ENCODE measurements around the gene EPB41L3. TPM values are rescaled to one million over a fixed set of nuclear protein-coding genes. Genes with fewer than 3 reads are reported as not detected.

Gene EPB41L3
- total RNA-seq, 2 experiments from 2014 or later = 0.31 TPM; not detected in 1

GRCh38 chr18:5397102-5397501, 146.7 kb downstream of the EPB41L3 start:
- no peak for ATAC-seq
- H3K27me3 Mint-ChIP-seq = peaks cover 11% of the 10 kb centered on the region
- no peaks in the 10 kb centered on the region for H3K36me3 Mint-ChIP-seq (ENCODE audit: low read depth)
- no peak overlapping the region for H3K4me3 Mint-ChIP-seq
- no peaks in the 10 kb centered on the region for H3K9me3 Mint-ChIP-seq
- no peak overlapping the region for H3K27ac Mint-ChIP-seq
- no peak for TF ChIP-seq CTCF (IDR thresholded peaks at IDR 0.05)
- ChIA-PET POLR2A (no interaction called here), CTCF (no interaction called here)
- intact Hi-C loops (cut with micrococcal nuclease) = no loop called here
- no peak for DNase-seq
- H3K4me1 Mint-ChIP-seq (ENCODE audit: low read depth) = no peaks in the 10 kb centered on the region

- ChIA-PET POLR2A (no interaction called here), CTCF (no interaction called here)
- no peaks in the 10 kb centered on the region for H3K36me3 Mint-ChIP-seq (ENCODE audit: low read depth)
- intact Hi-C loops (cut with micrococcal nuclease) = no loop called here
- H3K4me1 Mint-ChIP-seq (ENCODE audit: low read depth) = no peaks in the 10 kb centered on the region
- peaks cover 9% of the 10 kb centered on the region for H3K27me3 Mint-ChIP-seq
- H3K27ac Mint-ChIP-seq = no peak overlapping the region
- H3K4me3 Mint-ChIP-seq = no peak overlapping the region
- TF ChIP-seq CTCF (IDR thresholded peaks at IDR 0.05) = no peak
- ATAC-seq (no peak), DNase-seq (no peak)
- H3K9me3 Mint-ChIP-seq = no peaks in the 10 kb centered on the region
Measured at GRCh38 chr18:5395860-5396448, 147.8 kb downstream of the EPB41L3 start.

DNA sequence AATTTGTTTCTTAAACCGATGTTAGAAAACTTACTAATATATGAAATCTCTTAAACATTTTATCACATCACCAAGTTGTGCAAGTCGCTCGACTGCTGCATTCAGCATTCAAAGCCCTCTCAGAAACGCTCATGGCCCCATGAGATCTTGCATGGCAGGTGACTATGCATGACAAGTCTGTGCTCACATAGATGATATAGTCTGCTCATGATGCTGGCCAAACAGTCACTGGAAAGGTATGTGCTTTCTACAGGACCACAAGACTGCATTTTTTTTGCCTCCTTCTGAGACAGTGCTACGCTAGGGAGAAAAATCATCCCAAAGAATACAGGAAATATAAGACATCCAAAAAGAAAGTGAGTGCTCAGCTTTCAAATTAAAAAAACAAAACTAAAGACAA, 150.0 kb downstream of the EPB41L3 start:
- Mint-ChIP-seq H3K4me3 (no peak overlapping the region), H3K27ac (no peak overlapping the region), H3K27me3 (peaks cover 7% of the 10 kb centered on the region), H3K9me3 (no peaks in the 10 kb centered on the region), H3K36me3 (ENCODE audit: low read depth) (no peaks in the 10 kb centered on the region), H3K4me1 (ENCODE audit: low read depth) (no peaks in the 10 kb centered on the region)
- TF ChIP-seq CTCF (IDR thresholded peaks at IDR 0.05) = no peak
- no peak for ATAC-seq
- ChIA-PET POLR2A (no interaction called here), CTCF (no interaction called here)
- no peak for DNase-seq
- intact Hi-C loops (cut with micrococcal nuclease) = no loop called here

DNA sequence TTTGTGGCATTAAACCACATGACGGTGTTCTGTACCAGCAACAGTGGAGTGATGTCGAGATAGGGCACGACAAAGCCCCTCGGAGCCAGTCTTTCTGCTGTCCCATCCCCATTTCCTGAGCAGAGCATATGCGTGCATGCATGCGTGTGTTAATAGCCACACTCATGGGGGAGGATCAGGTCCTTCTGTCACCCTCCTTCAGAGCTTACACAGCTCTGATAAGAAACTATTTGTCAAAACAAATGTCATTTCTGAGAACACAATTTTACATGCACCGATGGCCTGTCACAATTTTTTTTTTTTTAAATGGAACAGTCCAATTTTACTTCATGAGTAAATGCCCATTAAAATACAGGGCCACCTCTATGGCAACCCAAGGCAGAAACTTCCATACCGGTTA, 152.4 kb downstream of the EPB41L3 start:
- CTCF ChIA-PET = no interaction called here
- POLR2A ChIA-PET = no interaction called here
- no peak for TF ChIP-seq CTCF (IDR thresholded peaks at IDR 0.05)
- intact Hi-C loops (cut with micrococcal nuclease) = no loop called here
- Mint-ChIP-seq H3K4me1 (ENCODE audit: low read depth) (no peaks in the 10 kb centered on the region), H3K36me3 (ENCODE audit: low read depth) (no peaks in the 10 kb centered on the region), H3K4me3 (no peak overlapping the region), H3K27me3 (peaks cover 5% of the 10 kb centered on the region), H3K9me3 (no peaks in the 10 kb centered on the region), H3K27ac (no peak overlapping the region)
- no peak for ATAC-seq
- no peak for DNase-seq

DNA sequence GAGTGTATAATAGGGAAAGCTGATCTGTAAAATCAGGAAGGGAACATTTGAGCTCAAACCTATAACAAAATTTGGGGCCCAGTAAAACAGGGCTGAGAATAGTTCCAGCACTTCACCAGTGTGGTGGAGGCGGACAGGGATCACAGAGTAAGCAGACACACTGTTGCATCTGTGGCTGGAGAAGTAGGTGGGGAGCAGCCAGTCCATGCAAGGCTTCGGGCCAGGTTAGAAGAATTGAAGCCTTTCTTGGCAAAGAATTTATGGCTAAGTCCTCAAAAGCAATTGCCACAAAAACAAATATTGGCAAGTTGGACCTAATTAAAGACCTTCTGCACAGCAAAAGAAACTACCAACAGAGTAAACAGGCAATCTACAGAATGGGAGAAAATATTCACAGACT, 154.4 kb downstream of the EPB41L3 start:
- Mint-ChIP-seq H3K9me3 (no peaks in the 10 kb centered on the region), H3K27ac (no peak overlapping the region), H3K4me1 (ENCODE audit: low read depth) (no peaks in the 10 kb centered on the region), H3K4me3 (no peak overlapping the region), H3K36me3 (ENCODE audit: low read depth) (no peaks in the 10 kb centered on the region), H3K27me3 (peaks cover 3% of the 10 kb centered on the region)
- TF ChIP-seq CTCF (IDR thresholded peaks at IDR 0.05) = no peak
- DNase-seq = no peak
- POLR2A ChIA-PET = no interaction called here
- CTCF ChIA-PET = no interaction called here
- intact Hi-C loops (cut with micrococcal nuclease) = no loop called here
- no peak for ATAC-seq
